ENCODE results near the gene GGT5.
"Not testable (repeated sequence)": the region's sequence is repeated elsewhere in the genome, so short reads cannot be mapped to it uniquely, and the experiment has no call there.

Gene GGT5

GRCh38 chr22:24232124-24232523, 12.8 kb downstream of the GGT5 start:
- no peak for DNase-seq (ENCODE audit: low read depth)

- DNase-seq (ENCODE audit: low read depth): no peak
Measured at GRCh38 chr22:24231706-24232105, 13.2 kb downstream of the GGT5 start.

- no peak for DNase-seq (ENCODE audit: low read depth)
Measured at GRCh38 chr22:24230911-24231656, 13.8 kb downstream of the GGT5 start.

GRCh38 chr22:24225951-24226350, 18.9 kb downstream of the GGT5 start:
- DNase-seq (ENCODE audit: low read depth): no peak

- DNase-seq (ENCODE audit: low read depth): no peak
Measured at GRCh38 chr22:24225044-24225601, 19.8 kb downstream of the GGT5 start.

GRCh38 chr22:24224468-24224867, 20.4 kb downstream of the GGT5 start:
- no peak for DNase-seq (ENCODE audit: low read depth)

- no peak for DNase-seq (ENCODE audit: low read depth)
Measured at GRCh38 chr22:24219750-24220149, 25.1 kb downstream of the GGT5 start.

- DNase-seq (ENCODE audit: low read depth): no peak
Measured at GRCh38 chr22:24217384-24217783, 27.5 kb downstream of the GGT5 start.

- no peak for DNase-seq (ENCODE audit: low read depth)
Measured at GRCh38 chr22:24216541-24217209, 28.2 kb downstream of the GGT5 start.

- DNase-seq (ENCODE audit: low read depth): peak; percentile 54
Measured at GRCh38 chr22:24214467-24215285, 30.2 kb downstream of the GGT5 start.

- not testable (repeated sequence) for DNase-seq (ENCODE audit: low read depth)
Measured at GRCh38 chr22:24213111-24213510, 31.8 kb downstream of the GGT5 start.

GRCh38 chr22:24211716-24212115, 33.2 kb downstream of the GGT5 start:
- not testable (repeated sequence) for DNase-seq (ENCODE audit: low read depth)

- DNase-seq (ENCODE audit: low read depth): not testable (repeated sequence)
Measured at GRCh38 chr22:24210409-24210808, 34.5 kb downstream of the GGT5 start.

GRCh38 chr22:24209687-24210086, 35.2 kb downstream of the GGT5 start:
- DNase-seq (ENCODE audit: low read depth): no peak

- peak; percentile 67 for DNase-seq (ENCODE audit: low read depth)
Measured at GRCh38 chr22:24209016-24209415, 35.9 kb downstream of the GGT5 start.

GRCh38 chr22:24208012-24208749, 36.7 kb downstream of the GGT5 start:
- peak; percentile 96 for DNase-seq (ENCODE audit: low read depth)

- DNase-seq (ENCODE audit: low read depth): no peak
Measured at GRCh38 chr22:24207264-24208011, 37.4 kb downstream of the GGT5 start.

GRCh38 chr22:24206460-24207263, 38.2 kb downstream of the GGT5 start:
- not testable (repeated sequence) for DNase-seq (ENCODE audit: low read depth)

GRCh38 chr22:24205438-24206195, 39.3 kb downstream of the GGT5 start:
- DNase-seq (ENCODE audit: low read depth): no peak

Measured in fibroblast of gingiva (primary cell).